GM19025 (cell line): ENCODE measurements around the gene PPP2R5A.
"Not testable (repeated sequence)": the region's sequence is repeated elsewhere in the genome, so short reads cannot be mapped to it uniquely, and the experiment has no call there.

Experiments used
- ATAC-seq: cut with Tn5 transposase; IDR thresholded peaks from one replicate; pipeline ENCODE4 v1.9.1; 2021; ENCODE audit warnings: mild to moderate bottlenecking, low read depth, moderate library complexity; ENCODE audit not compliant: unreplicated experiment

Gene PPP2R5A

DNA sequence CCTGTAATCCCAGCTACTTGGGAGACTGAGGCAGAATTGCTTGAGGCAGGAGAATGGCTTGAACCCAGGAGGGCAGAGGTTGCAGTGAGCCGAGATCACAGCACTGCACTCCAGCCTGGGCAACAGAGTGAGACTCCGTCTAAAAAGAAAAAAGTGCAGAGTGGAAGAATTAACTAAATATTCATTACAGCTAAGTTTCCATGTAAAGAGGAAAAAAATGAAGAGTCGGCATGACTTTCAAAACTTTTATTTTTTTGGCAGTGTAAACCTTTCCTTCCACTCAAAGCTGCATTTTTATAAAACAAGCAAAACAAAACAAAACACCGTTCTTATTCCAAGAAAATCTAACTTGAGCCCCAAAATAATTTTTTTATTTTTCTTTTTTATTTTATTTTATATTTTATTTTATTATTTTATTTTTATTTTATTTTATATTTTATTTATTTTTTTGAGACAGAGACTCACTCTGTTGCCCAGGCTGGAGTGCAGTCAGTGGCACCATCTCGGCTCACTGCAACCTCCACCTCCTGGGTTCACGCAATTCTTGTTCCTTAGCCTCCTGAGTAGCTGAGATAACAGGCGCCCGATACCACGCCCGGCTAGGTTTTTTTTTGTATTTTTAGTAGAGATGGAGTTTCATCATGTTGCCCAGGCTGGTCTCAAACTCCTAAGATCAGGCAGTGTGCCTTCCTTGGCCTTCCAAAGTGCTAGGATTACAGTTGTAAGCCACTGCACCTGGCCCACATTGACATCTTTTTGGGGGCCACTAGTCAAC, 66.6 kb downstream of the PPP2R5A start:
- ATAC-seq = no peak

DNA sequence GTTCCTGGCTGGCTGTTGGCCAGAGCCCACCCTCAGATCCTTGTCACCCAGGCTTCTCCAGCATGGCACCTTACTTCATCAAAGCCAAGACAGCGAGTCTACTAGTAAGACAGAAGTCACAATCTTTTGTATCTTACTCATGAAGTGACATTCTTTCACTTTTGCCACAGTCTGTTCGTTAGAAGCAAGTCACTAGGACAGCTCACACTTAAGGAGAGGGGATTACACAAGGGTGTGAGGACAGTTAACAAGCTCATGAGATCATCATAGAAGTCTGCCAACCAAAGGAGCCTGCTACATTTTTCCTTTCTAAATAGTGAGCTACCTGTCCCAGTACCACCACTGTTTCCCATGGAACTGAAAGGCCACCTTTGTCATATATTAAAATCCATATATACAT, 68.0 kb downstream of the PPP2R5A start:
- no peak for ATAC-seq

DNA sequence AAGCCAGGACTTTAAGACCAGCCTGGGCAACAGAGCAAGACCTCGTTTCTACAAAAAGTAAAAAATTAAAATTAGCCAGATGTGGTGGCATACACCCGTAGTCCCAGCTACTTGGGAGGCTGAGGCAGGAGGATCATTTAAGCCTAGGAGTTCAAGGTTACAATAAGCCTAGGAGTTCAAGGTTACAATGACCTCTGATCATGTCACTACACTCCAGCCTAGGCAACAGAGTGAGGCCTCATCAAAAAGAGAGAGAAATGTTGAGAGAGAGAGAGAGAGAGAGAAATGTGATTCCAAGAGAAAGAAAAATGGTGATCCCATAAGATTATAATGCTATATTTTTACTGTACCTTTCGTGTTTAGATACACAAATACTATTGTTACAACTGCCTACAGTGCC, 69.3 kb downstream of the PPP2R5A start:
- no peak for ATAC-seq

DNA sequence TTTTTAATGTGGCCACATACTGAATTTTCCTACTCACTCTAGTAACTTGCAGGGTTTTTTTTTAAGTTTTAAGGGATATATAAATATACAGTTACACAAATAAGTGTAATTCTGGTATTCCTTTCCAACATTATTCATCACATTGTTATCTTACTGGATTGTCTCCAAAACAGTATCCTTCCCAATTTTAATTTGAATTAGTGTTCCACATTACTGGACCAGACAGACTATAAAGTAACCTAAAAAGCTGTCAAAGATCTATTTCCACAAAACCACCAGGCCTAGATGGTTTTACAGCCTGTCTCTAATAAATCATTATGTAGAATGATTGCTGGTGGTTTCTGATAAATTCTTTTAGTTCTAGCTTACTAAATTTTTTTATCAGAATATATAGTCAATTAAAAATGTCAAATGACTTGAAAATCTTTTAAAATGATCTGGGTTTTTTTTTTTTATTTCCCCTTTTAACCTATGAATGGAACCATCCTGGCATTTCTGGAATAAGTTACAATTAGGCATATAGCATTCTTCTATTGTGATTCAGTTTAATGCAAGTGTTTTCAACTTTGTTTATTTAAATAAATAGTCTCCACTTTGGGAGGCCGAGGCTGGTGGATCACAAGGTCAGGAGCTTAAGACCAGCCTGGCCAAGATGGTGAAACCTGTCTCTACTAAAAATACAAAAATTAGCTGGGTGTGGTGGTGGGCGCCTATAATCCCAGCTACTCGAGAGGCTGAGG, 70.2 kb downstream of the PPP2R5A start:
- ATAC-seq = no peak

DNA sequence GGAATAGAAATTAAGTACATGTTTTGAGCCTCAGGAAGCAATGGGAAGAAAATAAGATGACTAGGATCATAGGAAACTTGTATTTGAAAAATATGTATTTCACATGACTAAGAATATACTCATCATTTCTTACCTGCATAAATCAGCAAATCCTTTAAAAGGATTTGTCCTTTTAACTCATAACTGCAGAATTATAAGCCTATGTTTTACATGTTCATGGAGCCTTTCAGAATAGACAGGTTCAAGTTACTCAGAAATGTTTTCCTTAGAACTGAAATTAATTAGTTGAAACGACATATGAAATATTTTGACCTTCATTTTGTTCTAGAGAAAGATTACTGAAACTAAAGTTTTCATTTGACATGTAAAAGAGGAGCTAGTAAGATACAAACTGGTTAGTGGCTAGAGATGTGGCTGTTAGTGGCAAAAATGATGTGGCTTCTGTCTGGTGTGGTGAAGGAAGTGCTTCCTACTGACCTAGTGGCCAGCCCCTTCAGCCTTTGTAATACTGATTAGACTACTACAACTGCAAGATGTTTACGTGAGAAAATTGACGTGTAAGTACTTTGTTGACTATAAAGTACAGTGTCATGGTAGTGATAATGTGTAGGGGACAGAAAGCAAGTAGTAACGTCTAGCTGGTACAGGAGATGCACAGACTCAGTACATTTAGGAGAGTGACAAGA, 74.7 kb downstream of the PPP2R5A start:
- ATAC-seq = no peak

DNA sequence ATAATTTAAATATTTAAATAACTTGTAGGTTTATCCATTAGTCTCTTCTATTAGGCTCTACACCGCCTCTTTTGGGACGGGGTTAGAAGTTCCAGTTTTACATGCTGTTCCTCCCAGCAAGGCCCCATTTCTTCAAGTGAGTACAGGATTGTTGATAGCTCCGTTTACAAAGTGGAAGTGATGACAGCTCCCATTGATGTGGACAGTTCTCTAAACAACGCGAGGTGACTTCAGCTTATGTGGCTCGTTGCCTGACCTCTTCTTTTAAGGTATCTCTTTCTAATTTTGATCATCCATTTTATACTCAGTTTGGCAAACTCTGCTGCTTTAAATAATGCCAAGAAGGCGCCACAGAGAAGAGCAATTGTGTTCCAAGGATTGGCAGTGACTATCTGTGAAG, 79.8 kb downstream of the PPP2R5A start:
- no peak for ATAC-seq

DNA sequence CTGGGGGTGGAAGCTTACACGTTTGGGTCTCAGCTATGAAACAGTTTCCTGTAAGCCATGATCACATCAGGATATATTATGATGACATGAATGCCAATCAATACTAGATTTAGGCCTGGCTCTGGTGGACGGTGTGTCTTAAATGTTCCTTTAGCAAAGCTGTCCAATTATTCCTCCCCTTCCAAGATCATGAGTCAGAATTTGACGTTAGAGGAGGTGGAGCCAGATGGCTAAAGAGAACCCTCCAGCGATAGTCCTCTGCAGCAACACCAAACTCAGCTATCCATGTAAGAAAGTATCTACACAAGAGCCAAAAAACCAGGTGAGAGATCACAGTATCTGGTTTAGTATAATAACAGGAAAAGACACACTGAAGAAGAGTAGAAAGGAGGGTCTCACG, 81.7 kb downstream of the PPP2R5A start:
- no peak for ATAC-seq

DNA sequence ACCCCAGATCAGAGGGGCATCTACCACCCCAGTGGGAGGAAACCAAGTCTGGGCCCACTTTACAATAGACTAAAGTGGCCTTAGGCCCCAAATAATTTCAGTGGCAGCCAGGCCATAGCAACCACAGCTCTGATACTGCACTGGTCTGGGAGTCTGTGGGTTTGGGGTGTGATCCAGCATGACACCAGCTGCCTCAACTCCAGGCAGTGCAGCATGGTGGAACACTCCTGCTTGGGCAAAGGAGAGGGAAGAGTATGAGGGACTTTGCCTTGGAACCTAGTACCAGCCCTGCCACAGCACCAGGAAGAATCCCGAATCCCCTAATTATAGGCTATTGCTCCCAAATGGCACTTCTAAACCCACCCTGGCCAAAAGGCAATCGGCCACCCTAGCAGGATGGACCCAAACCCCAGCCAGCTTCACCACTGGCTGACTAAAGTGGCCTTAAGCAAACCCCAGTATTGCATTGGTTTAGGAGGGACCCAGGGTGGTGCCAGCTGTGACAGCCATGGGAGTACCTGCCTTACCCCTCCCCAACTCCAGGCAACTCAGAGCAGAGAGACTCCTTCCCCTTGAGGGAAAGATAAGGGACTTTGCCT, 82.4 kb downstream of the PPP2R5A start:
- no peak for ATAC-seq

DNA sequence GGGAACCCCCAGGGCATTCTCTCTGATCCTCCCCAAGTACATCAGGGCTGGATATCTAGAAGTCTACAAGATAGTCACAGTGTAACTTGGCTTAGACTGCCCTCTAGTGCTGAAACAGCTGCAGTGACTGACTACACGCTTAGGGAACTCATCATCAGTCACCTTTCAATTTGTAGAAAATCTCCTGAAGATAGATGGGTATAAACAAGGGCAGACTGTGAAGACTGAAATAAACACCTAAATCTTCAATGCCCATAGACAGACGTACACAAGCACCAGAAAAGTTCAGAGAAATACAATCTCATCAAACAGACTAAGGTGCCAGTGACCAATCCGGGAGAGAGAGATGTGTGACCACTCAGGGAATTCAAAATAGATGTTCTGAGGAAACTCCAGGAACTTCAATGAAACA, 82.9 kb downstream of the PPP2R5A start:
- no peak for ATAC-seq

DNA sequence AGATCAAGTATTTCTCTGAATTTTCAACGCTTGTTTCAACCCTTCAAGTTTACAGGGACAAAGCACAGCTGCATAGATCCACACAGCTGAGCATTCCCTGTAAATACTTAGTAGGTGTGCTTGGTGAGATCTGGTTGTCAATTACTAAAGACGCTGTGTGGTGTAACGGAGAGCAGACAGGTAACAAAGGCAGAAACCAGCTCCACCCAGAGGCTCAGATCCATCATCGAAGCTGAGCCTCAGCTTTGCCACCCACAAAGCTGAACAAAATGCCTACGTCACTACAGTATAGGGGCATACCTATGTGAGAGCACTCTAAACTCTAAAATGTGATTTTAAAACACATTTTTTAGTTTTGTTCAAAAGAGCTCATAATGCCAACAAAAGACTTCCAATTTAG, 90.8 kb downstream of the PPP2R5A start:
- no peak for ATAC-seq

DNA sequence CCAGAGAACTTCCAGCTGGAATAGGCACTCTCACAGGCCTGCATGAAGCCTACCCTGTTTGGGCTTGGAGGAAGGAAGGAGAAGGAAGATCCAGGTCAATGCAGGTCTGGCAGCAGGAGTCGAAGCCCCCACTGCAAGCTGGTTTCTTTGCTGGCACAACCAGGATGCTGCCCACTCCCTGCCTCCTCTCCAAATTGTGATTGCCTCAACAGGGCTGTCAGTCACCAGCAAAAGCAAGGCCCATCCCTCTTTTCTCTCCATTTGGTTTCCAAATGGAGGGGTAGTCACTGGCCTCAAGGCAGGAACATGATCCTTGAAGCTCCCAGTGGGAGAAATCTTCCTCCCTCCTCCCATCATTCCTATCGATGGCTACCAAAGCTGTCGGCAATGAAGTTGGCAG, 92.4 kb downstream of the PPP2R5A start:
- no peak for ATAC-seq

DNA sequence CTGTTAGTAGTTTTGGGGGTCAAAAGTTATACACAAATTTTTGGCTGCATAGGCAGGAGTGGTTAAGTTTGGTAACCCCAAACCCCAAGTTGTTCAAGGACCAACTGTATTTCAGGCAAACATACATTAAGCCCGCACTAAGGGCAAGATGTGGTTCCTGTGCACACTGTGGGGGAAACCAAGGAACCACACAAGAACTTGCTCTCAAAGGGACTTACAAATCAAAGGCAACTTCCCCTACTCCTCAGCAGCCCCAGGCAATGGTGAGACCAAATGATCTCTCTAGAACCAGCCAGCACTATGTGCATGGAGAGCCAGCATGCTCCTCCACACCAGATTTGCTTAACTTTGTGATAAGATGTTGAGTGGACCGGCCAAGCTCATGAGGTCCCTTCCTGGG, 94.2 kb downstream of the PPP2R5A start:
- no peak for ATAC-seq

DNA sequence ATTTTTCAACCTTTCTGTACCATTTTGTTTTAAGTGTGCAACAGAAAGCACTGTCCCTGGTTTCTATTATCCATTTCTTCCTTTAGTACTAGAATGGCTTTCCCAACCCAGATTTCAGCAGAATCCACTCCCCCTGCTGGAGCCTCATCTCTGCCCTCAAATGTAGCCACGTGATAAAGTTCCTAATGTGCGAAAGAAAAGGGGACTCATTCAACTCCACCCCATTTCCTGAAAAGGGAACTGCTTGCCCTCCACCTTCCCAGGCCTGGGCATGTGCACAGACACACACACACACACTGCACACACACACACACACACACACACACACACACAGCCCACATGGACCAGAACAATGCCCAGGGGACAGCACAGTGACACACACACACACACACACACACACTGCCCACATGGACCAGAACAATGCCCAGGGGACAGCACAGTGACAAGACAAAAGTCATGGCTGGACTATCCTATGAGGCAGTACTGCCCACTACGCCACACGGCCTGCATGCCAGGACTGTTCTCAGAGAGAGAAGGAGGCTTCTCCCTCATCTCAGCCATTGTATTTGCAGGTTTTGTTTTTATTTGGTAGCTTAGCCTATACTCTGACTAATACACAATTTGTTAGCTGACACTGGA, 96.3 kb downstream of the PPP2R5A start:
- no peak for ATAC-seq

DNA sequence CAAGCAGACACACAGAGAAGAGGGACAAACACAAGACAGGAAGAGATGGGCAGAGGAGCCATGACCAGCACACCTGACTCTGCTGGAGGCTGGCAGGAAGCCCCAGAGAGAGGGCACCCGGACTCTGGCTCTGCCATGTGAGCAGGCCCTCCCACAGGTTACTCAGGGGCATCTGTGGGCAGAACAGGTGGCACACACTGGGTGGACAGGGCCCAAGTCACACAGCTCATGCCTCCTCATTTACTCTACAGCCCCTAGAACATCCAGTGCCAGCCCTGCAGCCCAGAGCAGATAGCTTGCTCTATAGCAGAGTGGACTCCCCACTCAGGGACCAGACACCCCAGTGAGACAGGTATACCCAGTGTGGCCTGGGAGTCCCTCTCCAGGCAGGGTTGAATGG, 100.8 kb downstream of the PPP2R5A start:
- no peak for ATAC-seq

DNA sequence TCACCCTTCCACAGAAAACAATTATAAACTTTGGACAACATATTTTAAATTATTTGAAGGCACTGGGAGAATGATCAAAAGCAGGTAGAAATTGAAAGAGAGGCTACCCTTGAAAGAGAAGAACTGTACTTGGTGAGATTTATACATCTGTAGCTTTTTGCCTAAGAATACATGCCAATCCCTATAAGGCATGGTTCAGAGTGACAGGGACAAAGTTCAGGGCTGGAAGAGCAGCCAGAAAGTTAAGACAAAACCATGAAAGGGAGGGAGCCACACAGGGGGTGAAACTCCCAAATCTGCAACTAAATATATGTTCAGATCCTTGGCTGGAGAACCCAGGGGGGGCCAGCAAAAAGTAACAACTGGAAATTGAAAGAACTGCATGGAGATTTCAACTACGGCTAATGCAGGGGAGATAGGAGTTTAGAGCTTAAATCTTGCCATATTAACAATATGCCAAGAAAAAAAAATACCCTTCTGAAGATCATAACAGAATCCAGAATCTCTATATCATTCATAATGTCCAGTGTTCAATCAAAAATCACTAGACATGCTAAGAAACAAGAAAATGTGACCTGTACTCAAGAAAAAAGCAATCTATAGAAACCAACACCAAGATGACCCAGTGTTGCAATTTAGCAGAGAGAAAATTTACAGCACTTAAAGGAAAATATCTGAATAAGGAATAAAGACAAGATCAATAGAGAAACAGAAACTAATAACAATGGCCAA, 103.9 kb downstream of the PPP2R5A start:
- no peak for ATAC-seq

DNA sequence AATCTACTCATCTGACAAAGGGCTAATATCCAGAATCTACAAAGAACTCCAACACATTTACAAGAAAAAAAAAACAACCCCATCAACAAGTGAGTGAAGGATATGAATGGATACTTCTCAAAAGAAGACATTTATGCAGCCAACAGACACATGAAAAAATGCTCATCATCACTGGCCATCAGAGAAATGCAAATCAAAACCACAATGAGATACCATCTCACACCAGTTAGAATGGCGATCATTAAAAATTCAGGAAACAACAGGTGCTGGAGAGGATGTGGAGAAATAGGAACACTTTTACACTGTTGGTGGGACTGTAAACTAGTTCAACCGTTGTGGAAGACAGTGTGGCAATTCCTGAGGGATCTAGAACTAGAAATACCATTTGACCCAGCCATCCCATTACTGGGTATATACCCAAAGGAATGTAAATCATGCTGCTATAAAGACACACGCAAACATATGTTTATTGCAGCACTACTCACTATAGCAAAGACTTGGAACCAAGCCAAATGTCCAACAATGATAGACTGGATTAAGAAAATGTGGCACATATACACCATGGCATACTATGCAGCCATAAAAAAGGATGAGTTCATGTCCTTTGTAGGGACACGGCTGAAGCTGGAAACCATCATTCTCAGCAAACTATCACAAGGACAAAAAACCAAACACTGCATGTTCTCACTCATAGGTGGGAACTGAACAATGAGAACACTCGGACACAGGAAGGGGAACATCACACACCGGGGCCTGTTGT, 110.6 kb downstream of the PPP2R5A start:
- ATAC-seq = not testable (repeated sequence)

DNA sequence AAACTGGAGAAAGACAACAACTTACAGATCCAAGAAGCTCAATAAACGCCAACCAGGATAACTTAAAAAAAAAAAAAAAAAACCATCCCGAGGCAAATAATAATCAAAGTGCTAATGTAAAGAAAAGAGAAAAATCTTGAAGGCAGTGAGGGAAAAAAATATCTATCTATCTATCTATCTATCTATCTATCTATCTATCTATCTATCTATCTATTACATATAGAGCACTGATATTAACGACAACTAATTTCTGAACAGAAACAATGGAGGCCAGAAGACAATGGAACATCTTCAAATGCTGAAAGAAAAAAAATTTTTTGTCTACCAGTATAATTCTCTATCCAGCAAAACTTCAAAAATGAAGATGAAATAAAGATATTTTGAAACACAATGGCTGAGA, 111.4 kb downstream of the PPP2R5A start:
- no peak for ATAC-seq

DNA sequence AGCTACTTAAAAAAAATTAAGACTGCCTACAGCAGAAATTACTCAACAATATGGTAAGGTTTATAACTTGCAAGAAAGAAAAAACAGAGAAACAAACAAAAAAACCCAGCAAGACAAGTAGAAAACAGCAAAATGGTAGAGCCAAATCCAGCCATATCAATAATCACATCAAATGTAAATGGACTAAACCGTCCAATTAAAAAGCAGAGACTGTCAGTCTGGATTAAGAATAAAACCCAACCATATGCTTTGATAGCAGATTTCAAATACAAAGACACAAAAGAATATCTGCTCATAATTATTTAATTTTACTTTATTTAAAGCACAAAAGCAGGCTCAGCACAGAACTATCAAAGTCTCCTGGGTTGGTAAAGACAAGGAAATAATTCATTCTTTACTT, 112.0 kb downstream of the PPP2R5A start:
- ATAC-seq = no peak

DNA sequence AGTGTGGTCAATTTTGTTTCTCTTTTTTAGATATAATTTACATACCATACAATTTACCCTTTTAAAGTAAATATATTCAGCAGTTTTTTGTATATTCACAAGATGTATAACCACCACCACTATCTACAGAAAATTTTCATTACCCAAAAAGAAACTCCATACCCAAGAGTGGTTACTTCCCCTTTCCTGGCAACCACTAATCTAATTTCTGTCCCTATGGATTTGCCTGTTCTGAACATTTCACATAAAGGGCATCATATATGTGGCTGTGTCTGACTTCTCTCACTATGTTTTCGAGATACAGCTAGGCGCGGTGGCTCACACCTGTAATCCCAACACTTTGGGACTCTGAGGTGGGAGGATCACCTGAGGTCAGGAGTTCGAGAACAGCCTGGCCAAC, 115.8 kb downstream of the PPP2R5A start:
- no peak for ATAC-seq
